GM19238 (cell line): ENCODE data around the gene BIRC2.
A peak's percentile ranks its signal among the peaks of the same experiment; 100 is the strongest.
"Not testable (repeated sequence)": the region's sequence is repeated elsewhere in the genome, so short reads cannot be mapped to it uniquely, and the experiment has no call there.

Experiments used
- DNase-seq: peaks from one replicate; pipeline ENCODE4 v3.0.0; 2011; ENCODE audit warnings: low spot score; ENCODE audit not compliant: insufficient read length

BIRC2 gene

GRCh38 chr11:102346748-102347461 is at the start of gene BIRC2:
Gene BIRC2 (plus strand): TSS chr11:102347214. CDS start chr11:102349855, 2,641 bp downstream.
- DNase-seq = peak; percentile 56

- not testable (repeated sequence) for DNase-seq
Measured at GRCh38 chr11:102300837-102301236, 46.2 kb upstream of the BIRC2 start.

- DNase-seq = no peak
Measured at GRCh38 chr11:102302241-102302640, 44.8 kb upstream of the BIRC2 start.

GRCh38 chr11:102304686-102305085 is 42.3 kb upstream of the BIRC2 start:
- no peak for DNase-seq

- no peak for DNase-seq
Measured at GRCh38 chr11:102305352-102306047, 41.5 kb upstream of the BIRC2 start.

- DNase-seq = no peak
Measured at GRCh38 chr11:102306048-102306597, 40.9 kb upstream of the BIRC2 start.

GRCh38 chr11:102306817-102307726 is 39.9 kb upstream of the BIRC2 start:
- no peak for DNase-seq

GRCh38 chr11:102307727-102308038 is 39.3 kb upstream of the BIRC2 start:
- DNase-seq = no peak

GRCh38 chr11:102309621-102310541 is 37.1 kb upstream of the BIRC2 start:
- DNase-seq = no peak

- DNase-seq = no peak
Measured at GRCh38 chr11:102312667-102313066, 34.3 kb upstream of the BIRC2 start.

- DNase-seq = no peak
Measured at GRCh38 chr11:102313238-102313940, 33.6 kb upstream of the BIRC2 start.

GRCh38 chr11:102314784-102315183 is 32.2 kb upstream of the BIRC2 start:
- no peak for DNase-seq

- no peak for DNase-seq
Measured at GRCh38 chr11:102316346-102316904, 30.6 kb upstream of the BIRC2 start.

- peak; percentile 54 for DNase-seq
Measured at GRCh38 chr11:102317099-102317767, 29.8 kb upstream of the BIRC2 start, which contains the start of gene BIRC3. Gene BIRC3 (plus strand): TSS chr11:102317484. CDS start chr11:102324510, 7,026 bp downstream.

- DNase-seq = no peak
Measured at GRCh38 chr11:102317768-102318103, 29.3 kb upstream of the BIRC2 start.

- no peak for DNase-seq
Measured at GRCh38 chr11:102318469-102318868, 28.5 kb upstream of the BIRC2 start.

- no peak for DNase-seq
Measured at GRCh38 chr11:102319544-102319943, 27.5 kb upstream of the BIRC2 start.

- no peak for DNase-seq
Measured at GRCh38 chr11:102320188-102320587, 26.8 kb upstream of the BIRC2 start.

GRCh38 chr11:102320679-102321078 is 26.3 kb upstream of the BIRC2 start:
- no peak for DNase-seq
